B cell (primary cell): ENCODE measurements around the gene PEX16. TPM values are rescaled to one million over a fixed set of nuclear protein-coding genes. Genes with fewer than 3 reads are reported as not detected.
A peak's percentile ranks its signal among the peaks of the same experiment; 100 is the strongest.

Source experiments
- ATAC-seq: fragments of 200-7000 bp; cut with Tn5 transposase; one replicate; pipeline ENCODE4 v1.10.0; 2021; ENCODE audit warnings: low read depth, mild to moderate bottlenecking, moderate number of reproducible peaks, moderate library complexity
- CTCF ChIA-PET: fragments of 350-600 bp; sonication (Branson Sonifier 250); formaldehyde crosslinking; loops from one replicate; lab custom pipeline; 2021; ENCODE audit warnings: antibody characterized with exemption, inconsistent platforms; lab: Charles Lee
- POLR2A ChIA-PET: fragments of 350-600 bp; sonication (Branson Sonifier 250); formaldehyde crosslinking; loops from one replicate; lab custom pipeline; 2021; ENCODE audit warnings: antibody characterized with exemption; lab: Charles Lee
- DNase-seq: peaks from one replicate; pipeline ENCODE4 v3.0.0; 2013
- H2AFZ ChIP-seq: 2 replicates; pipeline ENCODE4 v1.6.1; 2012; ENCODE audit warnings: mild to moderate bottlenecking, low read depth, low read length; ENCODE audit not compliant: insufficient read depth, poor library complexity, severe bottlenecking
- H3K27ac ChIP-seq, 2 donors: 1 replicate in 1 of 2; 2 replicates in 1 of 2; pipeline ENCODE4 v1.5.1; 2012 to 2013; ENCODE audit warnings: low read length in 2 of 2, mild to moderate bottlenecking in 2 of 2, moderate library complexity in 1 of 2
- H3K27me3 ChIP-seq, 4 experiments: fragments of 200-600 bp in 1 of 4; sonication (generic) in 1 of 4; replicated peaks in 1 of 4; 1 replicate in 2 of 4; 2 replicates in 2 of 4; pipeline versions ENCODE4 v1.6.1 to v1.7.0; 2013 to 2016; ENCODE audit warnings: low read length in 3 of 4, mild to moderate bottlenecking in 2 of 4, mixed read lengths in 1 of 4, moderate library complexity in 1 of 4; ENCODE audit not compliant: insufficient read depth in 4 of 4, control insufficient read depth in 3 of 4; ENCODE audit errors: control extremely low read depth in 1 of 4
- H3K36me3 ChIP-seq, 2 experiments: replicated peaks in 1 of 2; 1 replicate in 1 of 2; 2 replicates in 1 of 2; pipeline versions ENCODE4 v1.6.1 to v1.7.1; 2013; ENCODE audit warnings: low read length in 1 of 2; ENCODE audit not compliant: insufficient read depth in 2 of 2, control insufficient read depth in 1 of 2; ENCODE audit errors: control extremely low read depth in 1 of 2, extremely low read depth in 1 of 2
- H3K4me1 ChIP-seq, 2 donors: fragments of 200-600 bp in 1 of 2; sonication (generic) in 1 of 2; 1 replicate in 1 of 2; 2 replicates in 1 of 2; pipeline versions ENCODE4 v1.5.1 to v1.6.1; 2013 to 2017; ENCODE audit warnings: low read length in 2 of 2; ENCODE audit not compliant: control insufficient read depth in 2 of 2, insufficient read depth in 2 of 2
- H3K4me2 ChIP-seq: replicated peaks from 2 replicates; pipeline ENCODE3; 2012; ENCODE audit warnings: mild to moderate bottlenecking, low read depth, low read length; ENCODE audit not compliant: poor library complexity, severe bottlenecking
- H3K4me3 ChIP-seq, 5 experiments: fragments of 200-600 bp in 1 of 5; sonication (generic) in 1 of 5; 1 replicate in 3 of 5; 2 replicates in 2 of 5; pipeline versions ENCODE4 v1.5.1 to v1.7.0; 2011 to 2016; ENCODE audit warnings: low read length in 4 of 5, mild to moderate bottlenecking in 4 of 5, low read depth in 2 of 5, control low read depth in 1 of 5, moderate library complexity in 1 of 5; ENCODE audit not compliant: insufficient read depth in 1 of 5; ENCODE audit errors: control extremely low read depth in 1 of 5, extremely low read depth in 1 of 5
- H3K79me2 ChIP-seq: fragments of 200-600 bp; sonication (generic); one replicate; pipeline ENCODE4 v1.6.0; 2016; ENCODE audit warnings: low read length; ENCODE audit not compliant: control insufficient read depth, insufficient read depth
- H3K9ac ChIP-seq: fragments of 200-600 bp; sonication (generic); 2 replicates; pipeline ENCODE4 v1.6.1; 2017; ENCODE audit warnings: mild to moderate bottlenecking, low read length, moderate library complexity
- H3K9me3 ChIP-seq, 3 donors: one replicate each; pipeline versions ENCODE4 v1.6.1 to v1.7.1; 2013; ENCODE audit warnings: low read length in 2 of 3; ENCODE audit not compliant: control insufficient read depth in 2 of 3, insufficient read depth in 1 of 3; ENCODE audit errors: control extremely low read depth in 1 of 3
- H4K20me1 ChIP-seq: 2 replicates; pipeline ENCODE4 v1.6.0; 2012; ENCODE audit warnings: mild to moderate bottlenecking, low read length; ENCODE audit not compliant: insufficient read depth, control insufficient read depth, poor library complexity, severe bottlenecking
- H3K27ac Mint-ChIP-seq: one replicate; pipeline ENCODE4 v1.8.0; 2021; ENCODE audit warnings: mixed read lengths
- H3K27me3 Mint-ChIP-seq: one replicate; pipeline ENCODE4 v1.8.0; 2021; ENCODE audit warnings: mixed read lengths
- H3K4me1 Mint-ChIP-seq: one replicate; pipeline ENCODE4 v1.8.0; 2021; ENCODE audit warnings: mixed read lengths
- H3K4me3 Mint-ChIP-seq: one replicate; pipeline ENCODE4 v1.8.0; 2021; ENCODE audit warnings: mixed read lengths
- H3K9me3 Mint-ChIP-seq: one replicate; pipeline ENCODE4 v1.8.0; 2022; ENCODE audit warnings: mixed read lengths; ENCODE audit not compliant: insufficient read depth
- CTCF ChIP-seq: fragments of 200-600 bp; IDR thresholded peaks from one replicate; pipeline ENCODE4 v1.8.0; 2022; ENCODE audit warnings: antibody characterized with exemption, mild to moderate bottlenecking
- EZH2 ChIP-seq: IDR thresholded peaks from 2 replicates; pipeline ENCODE4 v1.6.1; 2012; ENCODE audit warnings: borderline replicate concordance, low read depth, mild to moderate bottlenecking, moderate library complexity, low read length; ENCODE audit not compliant: insufficient read depth, poor library complexity, severe bottlenecking
- WGBS: methylation state at CpG from one replicate; pipeline ENCODE4 v1.1.5; 2013; ENCODE audit warnings: missing lambda C conversion rate; ENCODE audit not compliant: insufficient coverage; 5-methylcytosine and 5-hydroxymethylcytosine counted together
- intact Hi-C: fragments of 100-400 bp; cut with micrococcal nuclease; formaldehyde crosslinking; loops from one replicate; pipeline ENCODE4 v1.10.0; 2022
- polyA plus RNA-seq: library from polyadenylated mRNA; depleted of rRNA; stranded (reverse); fragments of >200 nt; gene quantifications from 2 replicates; pipeline ENCODE4 v1.2.3, GENCODE V29; 2012
- total RNA-seq, 2 donors: library from RNA; stranded (reverse); fragments of 120-200 nt in 1 of 2; gene quantifications; 1 replicate in 1 of 2; 2 replicates in 1 of 2; pipeline versions ENCODE4 v1.2.3 to v1.2.4, GENCODE V29; 2013 to 2022

Gene PEX16
- total and polyA plus RNA-seq, 2 donors (not counting 1 experiment from before 2014, with no cell fraction given), result 89.4 to 107 TPM

- CTCF ChIA-PET, result interaction anchor here (8.3 to 9.6 kb wide), 2 partner anchors 14 to 44 kb away, joined by 58 to 98 read pairs; no protein-coding TSS in a partner anchor
- H3K27ac Mint-ChIP-seq, result peak overlapping the region; percentile 94
- Histone ChIP-seq H3K4me1 (peaks cover 54 to 75% of the 10 kb centered on the region in 2 donors), H3K27me3 (no peaks in the 10 kb centered on the region), H3K4me3 (peak overlapping the region in 2 of 5 experiments; percentile 9 to 99), H3K9ac (no peak overlapping the region), H3K27ac (peak overlapping the region in 1 of 2 donors; percentile 17), H4K20me1 (peaks cover 35% of the 10 kb centered on the region), H3K36me3 (peaks cover 0 to 19% of the 10 kb centered on the region in 2 experiments), H3K79me2 (peaks cover 60% of the 10 kb centered on the region), H3K9me3 (no peaks in the 10 kb centered on the region), H2AFZ (no peak overlapping the region), H3K4me2 (peak overlapping the region; percentile 98)
- peak overlapping the region; percentile 92 for H3K4me3 Mint-ChIP-seq
- no peaks in the 10 kb centered on the region for H3K9me3 Mint-ChIP-seq
- DNase-seq (no peak), ATAC-seq (no peak)
- WGBS, result 61% methylated on average over 6 of the region's 13 CpGs
- H3K4me1 Mint-ChIP-seq, result peaks cover 75% of the 10 kb centered on the region
- TF ChIP-seq EZH2 (no peak), CTCF (no peak)
- POLR2A ChIA-PET, result interaction anchor here (9.1 kb wide), 1 partner anchor 14 kb away, joined by 162 read pairs; no protein-coding TSS in a partner anchor
- no peaks in the 10 kb centered on the region for H3K27me3 Mint-ChIP-seq
- intact Hi-C loops, result loop anchor here (5.0 to 10.0 kb wide), 4 partner anchors 202 to 1355 kb away; partner anchors contain the start of genes ATG13, CD82, DGKZ and HARBI1
Observed at GRCh38 chr11:45919806-45920530, 2.3 kb upstream of the PEX16 start.
